OCI-LY1 (cell line): ENCODE results near the gene ZFYVE26.

ENCODE experiments used
- H2AFZ ChIP-seq: fragments of 200-600 bp; sonication (generic), shearing (Covaris generic); 2 replicates; pipeline ENCODE4 v1.6.0; 2014; ENCODE audit warnings: antibody characterized with exemption, mild to moderate bottlenecking, low read length
- H3F3A ChIP-seq: fragments of 200-600 bp; sonication (generic), shearing (Covaris generic); 2 replicates; pipeline ENCODE4 v1.6.0; 2014; ENCODE audit warnings: mild to moderate bottlenecking, antibody characterized with exemption, low read length, moderate library complexity; ENCODE audit not compliant: insufficient read depth
- H3K27ac ChIP-seq: fragments of 200-600 bp; sonication (generic); 2 replicates; pipeline ENCODE4 v1.5.1; 2014; ENCODE audit warnings: low read length, mixed run types, mild to moderate bottlenecking, low read depth; ENCODE audit not compliant: poor library complexity, severe bottlenecking
- H3K27me3 ChIP-seq: fragments of 200-600 bp; sonication (generic); 2 replicates; pipeline ENCODE4 v1.6.0; 2014; ENCODE audit warnings: antibody characterized with exemption, mild to moderate bottlenecking, low read length, moderate library complexity; ENCODE audit not compliant: insufficient read depth
- H3K36me3 ChIP-seq: fragments of 200-600 bp; sonication (generic); 2 replicates; pipeline ENCODE4 v1.6.1; 2014; ENCODE audit warnings: mild to moderate bottlenecking, antibody characterized with exemption, low read length, moderate library complexity, mixed read lengths; ENCODE audit not compliant: insufficient read depth
- H3K4me1 ChIP-seq: fragments of 200-600 bp; sonication (generic); 2 replicates; pipeline ENCODE4 v1.5.1; 2014; ENCODE audit warnings: mild to moderate bottlenecking, low read length, moderate library complexity; ENCODE audit not compliant: insufficient read depth, severe bottlenecking
- H3K4me2 ChIP-seq: fragments of 200-600 bp; sonication (generic), shearing (Covaris generic); 2 replicates; pipeline ENCODE4 v1.6.1; 2014; ENCODE audit warnings: low read length
- H3K4me3 ChIP-seq: fragments of 200-600 bp; sonication (generic); 2 replicates; pipeline ENCODE4 v1.5.1; 2014; ENCODE audit warnings: low read length, low read depth, mild to moderate bottlenecking, mixed read lengths; ENCODE audit not compliant: poor library complexity, severe bottlenecking
- H3K79me2 ChIP-seq: fragments of 200-600 bp; shearing (Covaris generic); 2 replicates; pipeline ENCODE4 v1.6.1; 2016; ENCODE audit warnings: mixed run types, low read length, mixed read lengths; ENCODE audit not compliant: insufficient read depth
- H3K9ac ChIP-seq: fragments of 200-600 bp; sonication (generic), shearing (Covaris generic); 2 replicates; pipeline ENCODE4 v1.6.1; 2014; ENCODE audit warnings: mild to moderate bottlenecking, low read length, mixed read lengths
- H3K9me2 ChIP-seq: fragments of 200-600 bp; sonication (generic), shearing (Covaris generic); 2 replicates; pipeline ENCODE4 v1.6.1; 2014; ENCODE audit warnings: low read depth, mild to moderate bottlenecking, low read length, mixed read lengths
- H3K9me3 ChIP-seq: fragments of 200-600 bp; shearing (Covaris generic); 2 replicates; pipeline ENCODE4 v1.6.1; 2014; ENCODE audit warnings: low read length, mixed read lengths
- H4K20me1 ChIP-seq: fragments of 200-600 bp; sonication (generic), shearing (Covaris generic); 2 replicates; pipeline ENCODE4 v1.6.0; 2016; ENCODE audit warnings: mild to moderate bottlenecking, low read length; ENCODE audit not compliant: insufficient read depth
- CTCF ChIP-seq: fragments of 200-600 bp; sonication (generic), shearing (Covaris generic); IDR thresholded peaks from 2 replicates; pipeline ENCODE4 v1.5.1; 2017; ENCODE audit warnings: mild to moderate bottlenecking, antibody characterized with exemption, low read length, moderate library complexity, mixed read lengths
- EZH2 ChIP-seq: fragments of 200-600 bp; sonication (generic), shearing (Covaris generic); IDR thresholded peaks from 2 replicates; pipeline ENCODE4 v1.8.0; 2017; ENCODE audit warnings: borderline replicate concordance, mixed run types, mild to moderate bottlenecking, antibody characterized with exemption, low read length, moderate library complexity, mixed read lengths

ZFYVE26 gene

GRCh38 chr14:67857778-67858350 is 41.5 kb upstream of the ZFYVE26 start:
- Histone ChIP-seq H3K9me2 (no peaks in the 10 kb centered on the region), H3K9ac (no peak overlapping the region), H3K4me2 (no peak overlapping the region), H3K4me3 (no peak overlapping the region), H3K79me2 (no peaks in the 10 kb centered on the region), H4K20me1 (no peaks in the 10 kb centered on the region), H3K9me3 (no peaks in the 10 kb centered on the region), H2AFZ (no peak overlapping the region), H3F3A (no peaks in the 10 kb centered on the region), H3K27ac (no peak overlapping the region), H3K27me3 (no peaks in the 10 kb centered on the region), H3K4me1 (no peaks in the 10 kb centered on the region), H3K36me3 (no peaks in the 10 kb centered on the region)
- TF ChIP-seq CTCF (no peak), EZH2 (no peak)

- Histone ChIP-seq H3K4me1 (no peaks in the 10 kb centered on the region), H3K9ac (no peak overlapping the region), H3K36me3 (no peaks in the 10 kb centered on the region), H3F3A (no peaks in the 10 kb centered on the region), H3K27me3 (no peaks in the 10 kb centered on the region), H3K4me2 (no peak overlapping the region), H3K9me2 (no peaks in the 10 kb centered on the region), H3K79me2 (no peaks in the 10 kb centered on the region), H3K4me3 (no peak overlapping the region), H3K27ac (no peak overlapping the region), H4K20me1 (no peaks in the 10 kb centered on the region), H2AFZ (no peak overlapping the region), H3K9me3 (no peaks in the 10 kb centered on the region)
- no peak for TF ChIP-seq EZH2
- no peak for TF ChIP-seq CTCF
Measured at GRCh38 chr14:67856827-67857226, 40.4 kb upstream of the ZFYVE26 start.

GRCh38 chr14:67853715-67854114 is 37.3 kb upstream of the ZFYVE26 start:
- TF ChIP-seq EZH2 = no peak
- no peak for TF ChIP-seq CTCF
- Histone ChIP-seq H3K4me2 (no peak overlapping the region), H3F3A (no peaks in the 10 kb centered on the region), H3K79me2 (no peaks in the 10 kb centered on the region), H3K9me2 (no peaks in the 10 kb centered on the region), H3K27me3 (no peaks in the 10 kb centered on the region), H3K36me3 (no peaks in the 10 kb centered on the region), H3K4me3 (no peak overlapping the region), H3K4me1 (no peaks in the 10 kb centered on the region), H3K27ac (no peak overlapping the region), H3K9me3 (no peaks in the 10 kb centered on the region), H4K20me1 (no peaks in the 10 kb centered on the region), H3K9ac (no peak overlapping the region), H2AFZ (no peak overlapping the region)
